CD8-positive, alpha-beta memory T cell (primary cell): ENCODE data around the gene ABAT. TPM values are rescaled to one million over a fixed set of nuclear protein-coding genes. Genes with fewer than 3 reads are reported as not detected.

Experiments
- CTCF ChIA-PET: fragments of 350-600 bp; sonication (Branson Sonifier 250); formaldehyde crosslinking; loops from one replicate; lab custom pipeline; 2021; ENCODE audit warnings: antibody characterized with exemption; lab: Charles Lee
- POLR2A ChIA-PET: fragments of 350-600 bp; sonication (Branson Sonifier 250); formaldehyde crosslinking; loops from one replicate; lab custom pipeline; 2021; ENCODE audit warnings: antibody characterized with exemption; lab: Charles Lee
- DNase-seq, 5 donors: peaks; one replicate each; pipeline versions ENCODE4 v3.0.0 to v3.0.0-alpha.2; 2020 to 2022; ENCODE audit warnings: mixed read lengths in 1 of 5
- H3K27ac ChIP-seq: one replicate; pipeline ENCODE4 v1.7.0; 2013; ENCODE audit warnings: low read depth, mild to moderate bottlenecking, low read length, moderate library complexity
- H3K27me3 ChIP-seq: 2 replicates; pipeline ENCODE4 v1.7.0; 2013; ENCODE audit warnings: low read length, mild to moderate bottlenecking; ENCODE audit not compliant: insufficient read depth, poor library complexity, severe bottlenecking
- H3K36me3 ChIP-seq: 2 replicates; pipeline ENCODE4 v1.7.0; 2013; ENCODE audit warnings: mild to moderate bottlenecking, low read length, moderate library complexity; ENCODE audit not compliant: insufficient read depth
- H3K4me1 ChIP-seq: 2 replicates; pipeline ENCODE4 v1.7.0; 2013; ENCODE audit warnings: mild to moderate bottlenecking, low read length, moderate library complexity; ENCODE audit not compliant: insufficient read depth
- H3K4me3 ChIP-seq: 2 replicates; pipeline ENCODE4 v1.7.0; 2013; ENCODE audit warnings: mild to moderate bottlenecking, low read length
- H3K9me3 ChIP-seq: 2 replicates; pipeline ENCODE4 v1.7.0; 2013; ENCODE audit warnings: mild to moderate bottlenecking, low read length
- H3K27ac Mint-ChIP-seq, 8 donors: one replicate each; pipeline ENCODE4 v1.8.0; 2020 to 2021; ENCODE audit warnings: mixed read lengths in 8 of 8, mild to moderate bottlenecking in 6 of 8, inconsistent platforms in 3 of 8, moderate library complexity in 3 of 8
- H3K27me3 Mint-ChIP-seq, 2 donors: one replicate each; pipeline ENCODE4 v1.8.0; 2020 to 2021; ENCODE audit warnings: mixed read lengths in 2 of 2, mild to moderate bottlenecking in 1 of 2, moderate library complexity in 1 of 2
- H3K36me3 Mint-ChIP-seq, 3 donors: one replicate each; pipeline ENCODE4 v1.8.0; 2020 to 2021; ENCODE audit warnings: mixed read lengths in 3 of 3, inconsistent platforms in 1 of 3, mild to moderate bottlenecking in 1 of 3
- H3K4me1 Mint-ChIP-seq, 3 donors: one replicate each; pipeline ENCODE4 v1.8.0; 2020 to 2021; ENCODE audit warnings: mixed read lengths in 3 of 3, inconsistent platforms in 1 of 3, mild to moderate bottlenecking in 1 of 3
- H3K4me3 Mint-ChIP-seq, 7 donors: one replicate each; pipeline ENCODE4 v1.8.0; 2020 to 2021; ENCODE audit warnings: mixed read lengths in 7 of 7, mild to moderate bottlenecking in 6 of 7, moderate library complexity in 4 of 7, inconsistent platforms in 2 of 7
- H3K9me3 Mint-ChIP-seq, 5 donors: one replicate each; pipeline ENCODE4 v1.8.0; 2020 to 2022; ENCODE audit warnings: mixed read lengths in 5 of 5, mild to moderate bottlenecking in 3 of 5, moderate library complexity in 2 of 5, inconsistent platforms in 1 of 5
- polyA plus RNA-seq: library from polyadenylated mRNA; unstranded; fragments of 300-500 nt; fragmentation: Illumina TruSeq; gene quantifications from one replicate; pipeline ENCODE4 v1.2.3, GENCODE V29; 2021
- total RNA-seq, 2 experiments: library from RNA; stranded (reverse); gene quantifications; one replicate each; pipeline ENCODE4 v1.2.3, GENCODE V29; 2021

Gene ABAT
- total and polyA plus RNA-seq, 3 experiments from 2014 or later: 3.0 to 10.1 (median 9.8) TPM

- ChIA-PET CTCF (no interaction called here), POLR2A (no interaction called here)
- peaks cover 4 to 18% (median 5%) of the 10 kb centered on the region in 3 donors for H3K4me1 Mint-ChIP-seq
- H3K4me3 ChIP-seq: no peak overlapping the region
- no peaks in the 10 kb centered on the region for H3K27me3 ChIP-seq
- DNase-seq: no peak
- H3K9me3 Mint-ChIP-seq: no peaks in the 10 kb centered on the region
- no peak overlapping the region for H3K27ac ChIP-seq
- peaks cover 9 to 94% (median 22%) of the 10 kb centered on the region in 3 donors for H3K36me3 Mint-ChIP-seq
- peak overlapping the region in 2 of 8 donors; percentile 14 to 56 for H3K27ac Mint-ChIP-seq
- no peaks in the 10 kb centered on the region for H3K27me3 Mint-ChIP-seq
- H3K9me3 ChIP-seq: no peaks in the 10 kb centered on the region
- peaks cover 60% of the 10 kb centered on the region for H3K36me3 ChIP-seq
- no peak overlapping the region for H3K4me3 Mint-ChIP-seq
- H3K4me1 ChIP-seq: no peaks in the 10 kb centered on the region
Measured at GRCh38 chr16:8631818-8632465, 42.5 kb upstream of the ABAT start.

GRCh38 chr16:8632675-8633182 is 41.7 kb upstream of the ABAT start:
- Histone ChIP-seq H3K36me3 (peaks cover 53% of the 10 kb centered on the region), H3K4me3 (no peak overlapping the region), H3K27me3 (no peaks in the 10 kb centered on the region), H3K9me3 (no peaks in the 10 kb centered on the region), H3K27ac (no peak overlapping the region), H3K4me1 (no peaks in the 10 kb centered on the region)
- H3K4me3 Mint-ChIP-seq: no peak overlapping the region
- no peaks in the 10 kb centered on the region for H3K9me3 Mint-ChIP-seq
- ChIA-PET CTCF (no interaction called here), POLR2A (no interaction called here)
- DNase-seq: no peak
- no peaks in the 10 kb centered on the region for H3K27me3 Mint-ChIP-seq
- peaks cover 3 to 93% (median 17%) of the 10 kb centered on the region in 3 donors for H3K36me3 Mint-ChIP-seq
- H3K4me1 Mint-ChIP-seq: peaks cover 0 to 13% (median 4%) of the 10 kb centered on the region in 3 donors
- H3K27ac Mint-ChIP-seq: no peak overlapping the region

DNA sequence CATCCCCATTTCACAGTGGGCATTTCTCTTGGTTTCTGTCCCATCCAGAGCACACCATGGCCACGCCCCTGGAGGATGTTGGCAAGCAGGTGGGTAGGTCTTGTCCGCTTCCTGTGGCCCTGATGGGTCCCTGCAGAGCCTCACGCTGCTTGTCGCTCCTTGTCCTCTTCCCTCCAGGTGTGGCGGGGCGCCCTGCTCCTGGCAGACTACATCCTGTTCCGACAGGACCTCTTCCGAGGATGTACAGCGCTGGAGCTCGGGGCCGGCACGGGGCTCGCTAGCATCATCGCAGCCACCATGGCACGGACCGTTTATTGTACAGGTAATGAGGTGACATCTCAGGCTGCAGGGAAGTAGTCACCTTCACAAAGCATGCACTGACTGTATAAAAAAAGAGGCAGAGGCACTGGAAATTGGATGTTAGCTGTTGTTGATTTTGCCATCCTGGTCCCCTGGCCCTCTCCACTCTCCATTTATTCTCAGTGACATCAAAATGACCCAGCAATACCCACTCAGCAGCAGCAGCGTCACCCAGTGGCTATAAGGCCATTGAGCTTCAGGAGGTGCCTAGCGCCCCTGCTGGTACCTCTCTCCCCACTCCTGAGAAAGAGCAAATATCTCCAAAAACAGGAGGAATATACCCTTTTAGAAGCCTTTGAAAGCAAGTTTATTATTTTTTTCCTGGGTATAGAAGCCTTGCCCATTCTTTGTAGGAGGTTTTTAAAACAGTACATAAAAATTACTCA is 39.3 kb upstream of the ABAT start:
- CTCF ChIA-PET: no interaction called here
- no peak overlapping the region for H3K4me3 ChIP-seq
- no peaks in the 10 kb centered on the region for H3K27me3 Mint-ChIP-seq
- H3K4me1 Mint-ChIP-seq: peaks cover 0 to 6% (median 4%) of the 10 kb centered on the region in 3 donors
- H3K27ac Mint-ChIP-seq: peak overlapping the region in 2 of 8 donors; percentile 87 to 94
- no peak for DNase-seq
- POLR2A ChIA-PET: no interaction called here
- no peaks in the 10 kb centered on the region for H3K4me1 ChIP-seq
- no peaks in the 10 kb centered on the region for H3K9me3 ChIP-seq
- H3K27ac ChIP-seq: no peak overlapping the region
- H3K36me3 Mint-ChIP-seq: peaks cover 0 to 92% (median 9%) of the 10 kb centered on the region in 3 donors
- H3K4me3 Mint-ChIP-seq: no peak overlapping the region
- no peaks in the 10 kb centered on the region for H3K27me3 ChIP-seq
- H3K36me3 ChIP-seq: peaks cover 35% of the 10 kb centered on the region
- H3K9me3 Mint-ChIP-seq: no peaks in the 10 kb centered on the region

DNA sequence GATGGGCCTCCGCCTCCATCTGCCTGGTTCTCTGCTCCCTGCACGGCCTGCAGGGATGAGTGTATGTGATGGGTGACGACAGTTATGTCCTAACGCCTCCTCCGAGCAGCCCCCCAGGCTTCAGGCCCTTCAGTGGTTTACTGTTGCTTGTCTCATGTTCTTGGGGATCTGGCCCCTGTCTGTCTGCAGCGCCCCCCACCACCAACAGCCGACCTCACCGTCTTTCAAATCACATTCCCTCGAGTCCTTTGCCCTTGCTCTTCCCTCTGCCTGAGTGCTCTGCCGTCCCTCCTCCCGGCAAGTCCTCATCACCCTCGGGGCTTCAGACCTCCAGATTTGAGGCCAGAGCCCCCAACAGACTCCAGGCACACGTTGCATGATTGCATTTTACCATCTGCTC is 34.7 kb upstream of the ABAT start:
- no peaks in the 10 kb centered on the region for H3K27me3 ChIP-seq
- no peaks in the 10 kb centered on the region for H3K4me1 ChIP-seq
- no peaks in the 10 kb centered on the region for H3K9me3 Mint-ChIP-seq
- H3K36me3 Mint-ChIP-seq: peaks cover 17 to 89% (median 28%) of the 10 kb centered on the region in 3 donors
- peaks cover 3 to 10% (median 6%) of the 10 kb centered on the region in 3 donors for H3K4me1 Mint-ChIP-seq
- H3K27me3 Mint-ChIP-seq: no peaks in the 10 kb centered on the region
- ChIA-PET POLR2A (no interaction called here), CTCF (no interaction called here)
- peak overlapping the region in 1 of 8 donors; percentile 44 for H3K27ac Mint-ChIP-seq
- no peak overlapping the region for H3K4me3 ChIP-seq
- no peak for DNase-seq
- no peak overlapping the region for H3K27ac ChIP-seq
- H3K9me3 ChIP-seq: no peaks in the 10 kb centered on the region
- peaks cover 20% of the 10 kb centered on the region for H3K36me3 ChIP-seq
- H3K4me3 Mint-ChIP-seq: no peak overlapping the region

GRCh38 chr16:8641671-8642070 is 32.7 kb upstream of the ABAT start:
- no peaks in the 10 kb centered on the region for H3K27me3 Mint-ChIP-seq
- Histone ChIP-seq H3K4me1 (no peaks in the 10 kb centered on the region), H3K27me3 (no peaks in the 10 kb centered on the region), H3K9me3 (no peaks in the 10 kb centered on the region), H3K27ac (no peak overlapping the region), H3K4me3 (no peak overlapping the region), H3K36me3 (peaks cover 30% of the 10 kb centered on the region)
- peaks cover 23 to 91% (median 33%) of the 10 kb centered on the region in 3 donors for H3K36me3 Mint-ChIP-seq
- CTCF ChIA-PET: no interaction called here
- no peaks in the 10 kb centered on the region for H3K9me3 Mint-ChIP-seq
- DNase-seq: no peak
- H3K4me3 Mint-ChIP-seq: no peak overlapping the region
- H3K4me1 Mint-ChIP-seq: peaks cover 9 to 20% (median 14%) of the 10 kb centered on the region in 3 donors
- POLR2A ChIA-PET: no interaction called here
- no peak overlapping the region for H3K27ac Mint-ChIP-seq

GRCh38 chr16:8642146-8642545 is 32.3 kb upstream of the ABAT start:
- Mint-ChIP-seq H3K9me3 (no peaks in the 10 kb centered on the region), H3K36me3 (peaks cover 28 to 91% (median 35%) of the 10 kb centered on the region in 3 donors), H3K4me3 (no peak overlapping the region), H3K4me1 (peaks cover 9 to 20% (median 14%) of the 10 kb centered on the region in 3 donors), H3K27ac (peak overlapping the region in 1 of 8 donors; percentile 14), H3K27me3 (no peaks in the 10 kb centered on the region)
- Histone ChIP-seq H3K27ac (no peak overlapping the region), H3K27me3 (no peaks in the 10 kb centered on the region), H3K9me3 (no peaks in the 10 kb centered on the region), H3K4me1 (no peaks in the 10 kb centered on the region), H3K4me3 (no peak overlapping the region), H3K36me3 (peaks cover 33% of the 10 kb centered on the region)
- no peak for DNase-seq
- POLR2A ChIA-PET: no interaction called here
- CTCF ChIA-PET: no interaction called here

GRCh38 chr16:8644211-8645140 is 29.9 kb upstream of the ABAT start:
- H3K9me3 ChIP-seq: no peaks in the 10 kb centered on the region
- peak in 1 of 5 donors; percentile 13 for DNase-seq
- Mint-ChIP-seq H3K4me1 (peaks cover 9 to 20% (median 14%) of the 10 kb centered on the region in 3 donors), H3K27me3 (no peaks in the 10 kb centered on the region), H3K36me3 (peaks cover 31 to 87% (median 38%) of the 10 kb centered on the region in 3 donors), H3K4me3 (peak overlapping the region in 1 of 7 donors; percentile 44), H3K9me3 (no peaks in the 10 kb centered on the region), H3K27ac (peak overlapping the region in 7 of 8 donors; percentile 58 to 89 (median 82))
- H3K4me3 ChIP-seq: no peak overlapping the region
- H3K36me3 ChIP-seq: peaks cover 31% of the 10 kb centered on the region
- CTCF ChIA-PET: interaction anchor here (1.0 kb wide), 1 partner anchor 10 kb away, joined by 3 read pairs; no protein-coding TSS in a partner anchor
- no peak overlapping the region for H3K27ac ChIP-seq
- H3K4me1 ChIP-seq: no peaks in the 10 kb centered on the region
- H3K27me3 ChIP-seq: no peaks in the 10 kb centered on the region
- POLR2A ChIA-PET: interaction anchor here (0.6 kb wide), 1 partner anchor 226 kb away, joined by 4 read pairs; no protein-coding TSS in a partner anchor
